Measurements from ENCODE around the gene JMJD7. TPM values are rescaled to one million over a fixed set of nuclear protein-coding genes. Genes with fewer than 3 reads are reported as not detected.

JMJD7 gene
- total RNA-seq, 1 donor = 1.4 TPM

- H3K4me1 ChIP-seq (ENCODE audit: insufficient read depth, low read length) = peaks cover 15% of the 10 kb centered on the region
- no peak for TF ChIP-seq CTCF (IDR thresholded peaks at IDR 0.05; ENCODE audit: extremely low read depth, low read depth, low read length)
- no peak overlapping the region for H2AFZ ChIP-seq (ENCODE audit: low read length)
- no peaks in the 10 kb centered on the region for H3K36me3 ChIP-seq (ENCODE audit: insufficient read depth, low read length)
- no peak overlapping the region for H3K4me3 ChIP-seq (ENCODE audit: insufficient read depth, low read length)
- H4K20me1 ChIP-seq (ENCODE audit: insufficient read depth, low read length) = peaks cover 12% of the 10 kb centered on the region
- no peaks in the 10 kb centered on the region for H3K27me3 ChIP-seq (ENCODE audit: insufficient read depth, low read length)
- DNase-seq (ENCODE audit: insufficient read length, low spot score, missing footprints) = no peak
- H3K27ac ChIP-seq (ENCODE audit: low read depth, low read length) = no peak overlapping the region
- H3K9me3 ChIP-seq (ENCODE audit: low read depth, low read length) = no peaks in the 10 kb centered on the region
- peaks cover 67% of the 10 kb centered on the region for H3K79me2 ChIP-seq (ENCODE audit: insufficient read depth, low read length)
- no peak overlapping the region for H3K4me2 ChIP-seq (ENCODE audit: insufficient read depth, low read length)
Observed at GRCh38 chr15:41789236-41789635, 38.7 kb upstream of the JMJD7 start.

- Histone ChIP-seq H3K4me1 (ENCODE audit: insufficient read depth, low read length) (peaks cover 15% of the 10 kb centered on the region), H3K4me2 (ENCODE audit: insufficient read depth, low read length) (no peak overlapping the region), H3K27ac (ENCODE audit: low read depth, low read length) (no peak overlapping the region), H3K79me2 (ENCODE audit: insufficient read depth, low read length) (peaks cover 70% of the 10 kb centered on the region), H3K9me3 (ENCODE audit: low read depth, low read length) (no peaks in the 10 kb centered on the region), H3K27me3 (ENCODE audit: insufficient read depth, low read length) (no peaks in the 10 kb centered on the region), H4K20me1 (ENCODE audit: insufficient read depth, low read length) (peaks cover 12% of the 10 kb centered on the region), H3K4me3 (ENCODE audit: insufficient read depth, low read length) (no peak overlapping the region), H2AFZ (ENCODE audit: low read length) (no peak overlapping the region), H3K36me3 (ENCODE audit: insufficient read depth, low read length) (no peaks in the 10 kb centered on the region)
- DNase-seq (ENCODE audit: insufficient read length, low spot score, missing footprints) = no peak
- no peak for TF ChIP-seq CTCF (IDR thresholded peaks at IDR 0.05; ENCODE audit: extremely low read depth, low read depth, low read length)
Observed at GRCh38 chr15:41789662-41790061, 38.2 kb upstream of the JMJD7 start.

GRCh38 chr15:41790169-41790568 is 37.7 kb upstream of the JMJD7 start:
- no peaks in the 10 kb centered on the region for H3K9me3 ChIP-seq (ENCODE audit: low read depth, low read length)
- peaks cover 7% of the 10 kb centered on the region for H4K20me1 ChIP-seq (ENCODE audit: insufficient read depth, low read length)
- peak overlapping the region; percentile 64 for H3K27ac ChIP-seq (ENCODE audit: low read depth, low read length)
- H3K4me1 ChIP-seq (ENCODE audit: insufficient read depth, low read length) = peaks cover 15% of the 10 kb centered on the region
- DNase-seq (ENCODE audit: insufficient read length, low spot score, missing footprints) = no peak
- H2AFZ ChIP-seq (ENCODE audit: low read length) = no peak overlapping the region
- peaks cover 68% of the 10 kb centered on the region for H3K79me2 ChIP-seq (ENCODE audit: insufficient read depth, low read length)
- no peak for TF ChIP-seq CTCF (IDR thresholded peaks at IDR 0.05; ENCODE audit: extremely low read depth, low read depth, low read length)
- H3K4me2 ChIP-seq (ENCODE audit: insufficient read depth, low read length) = no peak overlapping the region
- no peaks in the 10 kb centered on the region for H3K36me3 ChIP-seq (ENCODE audit: insufficient read depth, low read length)
- H3K4me3 ChIP-seq (ENCODE audit: insufficient read depth, low read length) = no peak overlapping the region
- H3K27me3 ChIP-seq (ENCODE audit: insufficient read depth, low read length) = no peaks in the 10 kb centered on the region

GRCh38 chr15:41790756-41791546 is 36.9 kb upstream of the JMJD7 start:
- Histone ChIP-seq H4K20me1 (ENCODE audit: insufficient read depth, low read length) (peaks cover 7% of the 10 kb centered on the region), H3K4me2 (ENCODE audit: insufficient read depth, low read length) (peak overlapping the region; percentile 58), H3K36me3 (ENCODE audit: insufficient read depth, low read length) (no peaks in the 10 kb centered on the region), H3K4me1 (ENCODE audit: insufficient read depth, low read length) (peaks cover 16% of the 10 kb centered on the region), H2AFZ (ENCODE audit: low read length) (no peak overlapping the region), H3K9me3 (ENCODE audit: low read depth, low read length) (no peaks in the 10 kb centered on the region), H3K27ac (ENCODE audit: low read depth, low read length) (peak overlapping the region; percentile 64), H3K27me3 (ENCODE audit: insufficient read depth, low read length) (no peaks in the 10 kb centered on the region), H3K79me2 (ENCODE audit: insufficient read depth, low read length) (peaks cover 68% of the 10 kb centered on the region), H3K4me3 (ENCODE audit: insufficient read depth, low read length) (peak overlapping the region; percentile 20)
- no peak for TF ChIP-seq CTCF (IDR thresholded peaks at IDR 0.05; ENCODE audit: extremely low read depth, low read depth, low read length)
- peak; percentile 71 for DNase-seq (ENCODE audit: insufficient read length, low spot score, missing footprints)

Data from osteoblast (primary cell).